Jurkat, Clone E6-1 (cell line): ENCODE data around the gene SRRM2.

ENCODE experiments used
- DNase-seq: peaks from one replicate; pipeline ENCODE4 v3.0.0-alpha.2; 2011; ENCODE audit warnings: low read depth, low spot score
- H3K4me3 ChIP-seq: 2 replicates; pipeline ENCODE4 v1.5.1; 2011; ENCODE audit warnings: mild to moderate bottlenecking, low read length, control low read depth, moderate library complexity

The SRRM2 gene

DNA sequence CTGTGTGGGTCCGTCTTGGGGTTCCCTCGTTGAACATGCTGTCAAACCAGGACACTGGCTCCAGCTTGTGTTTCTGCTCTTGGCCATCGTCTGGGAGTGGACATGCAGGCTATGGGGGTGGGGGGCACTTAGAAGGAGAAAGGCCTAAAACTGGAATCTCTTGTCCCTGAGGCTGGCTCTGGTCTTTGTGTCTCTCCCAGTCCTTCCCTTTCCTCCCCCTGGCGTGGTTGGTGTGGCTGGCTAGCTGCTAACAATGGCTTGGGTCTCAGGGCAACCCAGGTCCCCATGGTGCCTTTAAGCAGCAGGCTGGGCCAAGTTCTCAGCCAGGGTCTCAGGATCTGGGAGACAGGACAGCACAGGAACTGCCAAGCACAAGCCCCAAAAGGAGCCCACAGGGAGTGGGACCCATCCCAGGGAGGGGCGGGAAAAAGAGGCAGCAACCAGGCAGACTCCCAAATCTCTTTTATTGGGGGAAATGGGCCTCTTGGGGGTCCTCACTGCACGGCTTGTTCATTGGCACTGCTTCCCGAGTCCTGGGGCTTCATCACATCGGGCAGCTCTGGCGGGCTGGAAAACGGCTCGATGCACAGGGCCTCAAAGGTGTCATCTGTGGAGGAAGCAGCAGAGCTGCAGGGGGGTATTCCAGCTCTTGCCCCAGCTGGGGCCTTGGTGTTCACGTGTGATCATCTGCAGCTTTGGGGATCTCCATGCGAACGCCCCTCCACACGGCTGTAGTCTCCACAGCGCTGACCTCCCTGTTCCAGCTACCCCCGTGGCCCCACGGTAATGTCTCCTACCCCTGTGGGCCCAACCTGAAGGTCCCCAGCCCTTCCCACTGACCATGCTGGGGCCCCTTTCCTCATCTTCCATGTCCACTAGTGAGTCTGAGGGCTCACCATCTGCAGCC is 19.3 kb downstream of the SRRM2 start:
- H3K4me3 ChIP-seq, result no peak overlapping the region
- DNase-seq, result no peak

- no peak for DNase-seq
- no peak overlapping the region for H3K4me3 ChIP-seq
These were observed 20.9 kb downstream of the SRRM2 start for GRCh38 chr16:2773188-2773968.

DNA sequence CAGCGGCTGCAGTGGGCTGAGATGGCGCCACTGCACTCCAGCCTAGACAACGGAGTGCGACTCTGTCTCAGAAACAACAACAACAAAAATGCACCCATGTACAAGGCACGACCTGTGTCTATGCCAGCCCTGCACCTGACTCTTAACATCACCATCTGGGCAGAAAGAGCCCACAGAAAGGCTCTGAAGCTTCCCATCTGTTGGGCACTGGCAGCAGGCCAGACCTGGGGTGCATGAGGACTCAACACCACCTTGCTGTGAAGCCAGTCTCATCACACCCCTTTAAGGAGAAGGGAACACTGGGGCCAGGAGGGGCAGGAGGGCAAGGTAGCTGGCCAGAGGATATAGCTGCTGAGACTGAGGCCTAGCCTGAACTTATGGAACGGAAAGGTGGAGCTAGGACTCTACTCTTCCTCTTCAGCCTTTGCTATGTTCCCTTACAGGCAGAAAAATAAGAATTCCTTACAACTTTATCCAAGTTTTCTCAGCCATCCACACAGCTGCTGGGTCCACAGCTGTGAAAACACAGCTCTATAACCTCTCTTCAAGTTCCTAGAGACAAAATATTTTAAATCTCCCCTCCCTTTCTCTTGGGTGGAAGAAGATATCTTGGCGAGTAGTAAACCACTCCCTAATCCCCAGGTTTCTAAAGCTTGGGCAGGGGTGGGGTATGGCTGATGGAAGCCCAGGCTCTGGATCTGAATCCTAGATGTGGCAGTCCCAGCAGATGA is 21.9 kb downstream of the SRRM2 start:
- no peak overlapping the region for H3K4me3 ChIP-seq
- DNase-seq, result no peak

DNA sequence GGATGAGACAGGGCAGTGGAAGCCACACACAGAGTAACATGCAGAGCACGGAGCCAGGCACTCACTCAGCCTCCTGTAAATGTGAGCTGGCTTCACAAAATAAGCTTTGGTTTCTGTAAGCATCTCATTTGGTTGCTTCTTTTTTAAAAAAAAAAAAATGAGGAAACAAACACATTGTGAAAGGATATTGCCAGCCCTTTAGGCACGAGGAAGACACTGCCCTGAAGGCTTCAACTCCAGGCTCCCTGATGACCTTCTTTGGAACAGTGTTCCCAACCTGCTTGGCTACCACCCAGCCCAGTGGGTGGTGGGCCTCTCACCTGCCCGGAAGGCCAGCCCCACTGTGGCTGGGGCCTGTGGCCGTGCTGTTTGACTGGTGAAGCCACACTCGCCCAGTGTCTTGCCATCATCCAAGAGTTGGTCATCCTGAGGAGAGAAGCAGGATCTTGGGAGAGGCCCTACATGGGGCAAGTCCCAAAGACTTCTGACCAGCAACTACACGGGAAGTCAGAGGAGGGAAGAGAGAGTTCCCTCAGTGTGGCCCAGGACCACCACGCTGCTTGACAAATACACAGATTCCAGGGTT is 22.8 kb downstream of the SRRM2 start:
- no peak overlapping the region for H3K4me3 ChIP-seq

GRCh38 chr16:2775765-2776499 is 23.5 kb downstream of the SRRM2 start:
- no peak for DNase-seq

More for the DNA sequence above, 22.8 kb downstream of the SRRM2 start:
- no peak for DNase-seq

GRCh38 chr16:2776500-2777139 is 24.2 kb downstream of the SRRM2 start:
- no peak for DNase-seq
- peak overlapping the region; percentile 63 for H3K4me3 ChIP-seq

More at GRCh38 chr16:2775765-2776499, 23.5 kb downstream of the SRRM2 start:
- peak overlapping the region; percentile 63 for H3K4me3 ChIP-seq

DNA sequence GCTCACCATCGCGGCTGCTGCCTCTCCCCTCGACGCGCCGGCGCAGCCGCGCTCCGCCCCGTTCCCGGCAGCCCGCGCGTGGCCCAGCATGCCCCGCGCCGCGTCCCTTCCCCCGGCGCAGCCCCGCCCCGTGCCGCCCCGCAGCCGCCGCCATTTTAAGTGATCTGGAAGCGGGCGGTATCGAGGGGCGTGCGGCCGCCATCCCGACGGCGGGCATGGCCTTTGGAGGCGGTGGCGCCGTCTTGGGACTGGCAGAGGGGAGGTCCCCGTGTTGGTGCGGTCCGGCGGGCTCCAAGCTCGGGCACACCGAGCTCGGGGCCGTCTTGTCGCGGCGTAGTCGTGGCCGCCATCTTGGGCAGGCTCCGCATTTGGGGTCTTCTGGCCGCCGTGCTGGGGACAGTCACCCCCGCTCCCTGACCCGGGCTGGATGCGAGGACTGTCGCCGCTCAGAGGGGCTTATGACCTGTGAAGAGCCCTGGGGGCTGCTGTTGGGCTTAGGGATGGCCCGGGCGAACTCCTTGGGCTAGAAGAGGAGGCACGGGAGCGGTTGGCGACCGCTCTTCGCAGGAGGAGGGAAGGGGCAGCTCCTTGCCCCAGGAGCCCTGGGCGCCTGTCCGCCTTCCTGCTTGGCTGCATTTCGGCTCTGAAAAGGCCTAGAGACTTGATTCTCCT is 24.9 kb downstream of the SRRM2 start, which contains the start of gene ELOB:
Gene ELOB (minus strand): TSS at position 50 of the 672 bp plus-strand sequence. CDS start 41 bp downstream, at position 9.
- H3K4me3 ChIP-seq, result peak within 1 kb of the TSS; percentile 98
- DNase-seq, result peak; percentile 61

GRCh38 chr16:2777903-2778629 is 25.6 kb downstream of the SRRM2 start:
- peak; percentile 25 for DNase-seq
- H3K4me3 ChIP-seq, result peak overlapping the region; percentile 98

- DNase-seq, result no peak
- peak overlapping the region; percentile 98 for H3K4me3 ChIP-seq
These were observed 26.2 kb downstream of the SRRM2 start for GRCh38 chr16:2778630-2778958.

GRCh38 chr16:2779151-2779920 is 26.9 kb downstream of the SRRM2 start:
- no peak overlapping the region for H3K4me3 ChIP-seq
- DNase-seq, result no peak

DNA sequence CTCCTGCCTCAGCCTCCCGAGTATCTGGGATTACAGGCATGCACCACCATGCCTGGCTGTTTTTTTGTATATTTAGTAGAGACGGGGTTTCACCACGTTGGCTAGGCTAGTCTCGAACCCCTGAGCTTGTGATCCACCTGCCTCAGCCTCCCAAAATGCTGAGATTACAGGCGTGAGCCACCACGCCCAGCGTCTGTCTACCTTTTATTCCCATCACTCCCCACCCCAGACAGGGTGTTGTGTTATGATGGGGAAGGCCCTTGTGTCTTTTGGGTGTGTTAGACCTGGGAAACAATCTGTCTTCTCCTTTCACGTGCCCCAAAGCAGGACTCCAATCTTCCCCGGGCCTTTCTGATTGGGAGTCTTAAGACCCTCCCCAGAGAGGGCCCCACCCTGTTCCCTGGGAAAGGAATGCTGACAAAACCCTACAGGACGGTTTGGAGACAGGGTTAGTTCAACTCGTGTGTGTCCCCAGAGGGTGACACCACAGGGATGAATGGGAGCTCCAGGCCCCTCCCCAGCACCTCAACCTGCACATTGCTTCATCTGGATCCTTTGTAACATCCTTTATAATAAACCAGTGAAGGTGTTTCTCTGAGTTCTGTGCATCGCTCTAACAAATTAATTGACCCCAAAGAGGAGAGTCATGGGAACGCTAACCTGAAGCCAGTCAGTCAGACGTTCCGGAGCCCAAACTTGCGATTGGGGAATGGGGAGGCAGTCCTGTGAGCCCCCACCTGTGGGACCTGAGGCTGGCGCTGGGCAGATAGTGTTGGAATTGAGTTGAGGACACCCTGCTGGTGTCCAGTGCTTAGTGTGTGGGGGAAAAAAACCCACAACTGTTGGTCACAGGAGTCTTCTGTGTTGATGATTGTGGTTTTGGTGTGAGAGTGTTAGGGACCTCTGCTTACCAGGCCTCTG is 27.8 kb downstream of the SRRM2 start:
- H3K4me3 ChIP-seq, result no peak overlapping the region
- DNase-seq, result no peak

GRCh38 chr16:2782583-2783351 is 30.3 kb downstream of the SRRM2 start:
- no peak for DNase-seq

DNA sequence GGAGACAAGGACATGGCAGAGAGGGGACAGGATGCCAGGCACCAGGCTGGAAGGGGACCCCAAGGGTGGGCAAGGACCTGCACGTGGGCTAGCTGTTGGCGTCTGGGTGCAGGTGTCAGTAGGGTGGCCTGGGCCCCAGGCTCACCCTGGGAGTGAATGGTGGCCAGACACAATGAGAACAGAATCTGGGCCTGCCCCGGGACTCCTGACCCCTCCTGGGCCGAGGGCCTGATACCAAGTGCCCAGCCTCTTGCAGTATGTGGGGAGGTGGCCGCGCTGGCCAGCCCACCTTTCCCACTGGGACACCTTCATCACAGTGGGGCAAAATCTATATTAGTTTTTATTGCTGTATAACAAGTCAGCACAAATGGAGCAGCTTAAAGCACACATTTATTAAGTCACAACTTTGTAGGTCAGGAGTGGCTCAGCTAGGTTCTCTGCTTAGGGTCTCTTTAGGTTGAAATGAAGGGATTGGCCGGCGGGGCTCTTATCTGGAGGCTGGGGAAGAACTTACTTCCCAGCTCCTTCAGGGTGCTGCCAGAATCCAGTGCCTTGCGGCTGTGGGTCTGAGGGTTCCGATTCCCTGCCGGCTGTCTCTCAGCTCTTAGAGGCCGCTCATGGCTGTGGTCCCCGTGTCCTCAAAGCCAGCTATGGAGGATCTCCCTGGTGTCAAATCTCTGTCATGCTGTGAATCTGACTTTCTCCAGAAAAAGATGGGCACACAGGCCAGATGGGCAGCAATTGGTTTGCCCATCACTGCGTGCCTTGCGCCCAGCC is 31.3 kb downstream of the SRRM2 start:
- DNase-seq, result no peak
- H3K4me3 ChIP-seq, result no peak overlapping the region

More at GRCh38 chr16:2782583-2783351, 30.3 kb downstream of the SRRM2 start:
- no peak overlapping the region for H3K4me3 ChIP-seq
